Stimulated activated naive B cell treated with anti-CD40 and anti-IgM and Interleukin-4, amounts not matched to agents 10 μg/mL and 1 μg/mL and 100 μg/mL, for 72 hours (primary cell): Measurements from ENCODE around the gene XAB2.
A peak's percentile ranks its signal among the peaks of the same experiment; 100 is the strongest.
"Not testable (repeated sequence)": the region's sequence is repeated elsewhere in the genome, so short reads cannot be mapped to it uniquely, and the experiment has no call there.

Experiments
- ATAC-seq, 2 donors: fragments of 150-1000 bp; cut with Tn5 transposase; replicated peaks; 2 replicates each; pipeline ENCODE4 v1.10.0; 2021; ENCODE audit warnings: moderate library complexity in 1 of 2
- DNase-seq: peaks from one replicate; pipeline ENCODE4 v3.0.0; 2021
- H3K27ac Mint-ChIP-seq: one replicate; pipeline ENCODE4 v1.8.0; 2022; ENCODE audit warnings: mild to moderate bottlenecking, mixed read lengths
- H3K27me3 Mint-ChIP-seq, 2 donors: one replicate each; pipeline ENCODE4 v1.8.0; 2022; ENCODE audit warnings: mixed read lengths in 2 of 2
- H3K36me3 Mint-ChIP-seq, 2 donors: one replicate each; pipeline ENCODE4 v1.8.0; 2022; ENCODE audit warnings: mixed read lengths in 2 of 2, mild to moderate bottlenecking in 1 of 2
- H3K4me1 Mint-ChIP-seq, 2 donors: one replicate each; pipeline ENCODE4 v1.8.0; 2022; ENCODE audit warnings: mixed read lengths in 2 of 2, mild to moderate bottlenecking in 1 of 2
- H3K4me3 Mint-ChIP-seq, 2 donors: one replicate each; pipeline ENCODE4 v1.8.0; 2022; ENCODE audit warnings: mild to moderate bottlenecking in 2 of 2, mixed read lengths in 2 of 2, moderate library complexity in 1 of 2
- H3K9me3 Mint-ChIP-seq, 2 donors: one replicate each; pipeline ENCODE4 v1.8.0; 2022; ENCODE audit warnings: mixed read lengths in 2 of 2, mild to moderate bottlenecking in 1 of 2

The XAB2 gene

GRCh38 chr19:7602935-7603497 lies 26.3 kb downstream of the XAB2 start:
- Mint-ChIP-seq H3K4me3 (no peak overlapping the region), H3K9me3 (peaks cover 7 to 9% of the 10 kb centered on the region in 2 donors), H3K27me3 (peaks cover 38 to 52% of the 10 kb centered on the region in 2 donors), H3K27ac (no peak overlapping the region), H3K4me1 (peaks cover 0 to 5% of the 10 kb centered on the region in 2 donors), H3K36me3 (peaks cover 2 to 11% of the 10 kb centered on the region in 2 donors)
- ATAC-seq (no peak), DNase-seq (no peak)

GRCh38 chr19:7602240-7602934 lies 27.0 kb downstream of the XAB2 start:
- peaks cover 0 to 5% of the 10 kb centered on the region in 2 donors for H3K4me1 Mint-ChIP-seq
- H3K4me3 Mint-ChIP-seq = no peak overlapping the region
- H3K9me3 Mint-ChIP-seq = peaks cover 7 to 9% of the 10 kb centered on the region in 2 donors
- ATAC-seq = no peak
- peaks cover 45 to 57% of the 10 kb centered on the region in 2 donors for H3K27me3 Mint-ChIP-seq
- peaks cover 2 to 13% of the 10 kb centered on the region in 2 donors for H3K36me3 Mint-ChIP-seq
- no peak overlapping the region for H3K27ac Mint-ChIP-seq
- DNase-seq = no peak

- DNase-seq (no peak), ATAC-seq (no peak)
- peaks cover 7 to 8% of the 10 kb centered on the region in 2 donors for H3K4me1 Mint-ChIP-seq
- peaks cover 6 to 8% of the 10 kb centered on the region in 2 donors for H3K9me3 Mint-ChIP-seq
- peaks cover 2 to 13% of the 10 kb centered on the region in 2 donors for H3K36me3 Mint-ChIP-seq
- H3K4me3 Mint-ChIP-seq = peak overlapping the region in 1 of 2 donors; percentile 7
- no peak overlapping the region for H3K27ac Mint-ChIP-seq
- peaks cover 47 to 67% of the 10 kb centered on the region in 2 donors for H3K27me3 Mint-ChIP-seq
These were observed 28.6 kb downstream of the XAB2 start for GRCh38 chr19:7600721-7601120.

GRCh38 chr19:7598180-7598579 lies 31.2 kb downstream of the XAB2 start:
- peaks cover 2 to 10% of the 10 kb centered on the region in 2 donors for H3K36me3 Mint-ChIP-seq
- no peak for DNase-seq
- peaks cover 54 to 66% of the 10 kb centered on the region in 2 donors for H3K27me3 Mint-ChIP-seq
- peaks cover 2 to 4% of the 10 kb centered on the region in 2 donors for H3K9me3 Mint-ChIP-seq
- H3K4me1 Mint-ChIP-seq = peaks cover 7% of the 10 kb centered on the region in 2 donors
- peak overlapping the region; percentile 16 for H3K27ac Mint-ChIP-seq
- no peak overlapping the region for H3K4me3 Mint-ChIP-seq
- ATAC-seq = no peak

GRCh38 chr19:7597689-7598088 lies 31.7 kb downstream of the XAB2 start:
- peaks cover 2 to 4% of the 10 kb centered on the region in 2 donors for H3K9me3 Mint-ChIP-seq
- DNase-seq (no peak), ATAC-seq (no peak)
- H3K4me1 Mint-ChIP-seq = peaks cover 7% of the 10 kb centered on the region in 2 donors
- H3K36me3 Mint-ChIP-seq = peaks cover 2 to 10% of the 10 kb centered on the region in 2 donors
- peak overlapping the region; percentile 16 for H3K27ac Mint-ChIP-seq
- no peak overlapping the region for H3K4me3 Mint-ChIP-seq
- H3K27me3 Mint-ChIP-seq = peaks cover 57 to 66% of the 10 kb centered on the region in 2 donors

- ATAC-seq (no peak), DNase-seq (no peak)
- Mint-ChIP-seq H3K27ac (peak overlapping the region; percentile 71), H3K4me3 (peak overlapping the region; percentile 81 to 85), H3K9me3 (peaks cover 2 to 4% of the 10 kb centered on the region in 2 donors), H3K4me1 (peaks cover 7% of the 10 kb centered on the region in 2 donors), H3K27me3 (peaks cover 54 to 60% of the 10 kb centered on the region in 2 donors), H3K36me3 (peaks cover 2 to 10% of the 10 kb centered on the region in 2 donors)
These were observed 33.0 kb downstream of the XAB2 start for GRCh38 chr19:7596211-7596937.

- Mint-ChIP-seq H3K27ac (peak within 1 kb of the TSS; percentile 71), H3K36me3 (peaks cover 0 to 6% of the 10 kb centered on the region in 2 donors)
These were observed 33.7 kb downstream of the XAB2 start, which contains the start of gene CAMSAP3 for GRCh38 chr19:7595466-7596133. Gene CAMSAP3 (plus strand): TSS chr19:7595863. CDS start chr19:7596003, 140 bp downstream.

GRCh38 chr19:7590256-7590655 lies 39.1 kb downstream of the XAB2 start:
- H3K27me3 Mint-ChIP-seq = peaks cover 29 to 35% of the 10 kb centered on the region in 2 donors
- ATAC-seq = no peak
- H3K27ac Mint-ChIP-seq = no peak overlapping the region
- no peak for DNase-seq
- no peak overlapping the region for H3K4me3 Mint-ChIP-seq
- peaks cover 0 to 2% of the 10 kb centered on the region in 2 donors for H3K4me1 Mint-ChIP-seq
- H3K36me3 Mint-ChIP-seq = no peaks in the 10 kb centered on the region
- H3K9me3 Mint-ChIP-seq = no peaks in the 10 kb centered on the region

More at GRCh38 chr19:7595466-7596133, 33.7 kb downstream of the XAB2 start, which contains the start of gene CAMSAP3:
- Mint-ChIP-seq H3K4me3 (peak within 1 kb of the TSS; percentile 81 to 85), H3K9me3 (peaks cover 0 to under 1% of the 10 kb centered on the region in 2 donors), H3K27me3 (peaks cover 53 to 67% of the 10 kb centered on the region in 2 donors), H3K4me1 (peaks cover 5 to 7% of the 10 kb centered on the region in 2 donors)
- ATAC-seq (peak; percentile 86 to 89), DNase-seq (peak; percentile 19)

GRCh38 chr19:7589822-7590221 lies 39.5 kb downstream of the XAB2 start:
- Mint-ChIP-seq H3K4me3 (no peak overlapping the region), H3K9me3 (no peaks in the 10 kb centered on the region), H3K27me3 (peaks cover 25 to 31% of the 10 kb centered on the region in 2 donors), H3K27ac (no peak overlapping the region), H3K36me3 (no peaks in the 10 kb centered on the region), H3K4me1 (no peaks in the 10 kb centered on the region)
- ATAC-seq = no peak
- DNase-seq = no peak

GRCh38 chr19:7582446-7582845 lies 46.9 kb downstream of the XAB2 start:
- Mint-ChIP-seq H3K36me3 (peaks cover 0 to 4% of the 10 kb centered on the region in 2 donors), H3K4me3 (no peak overlapping the region), H3K9me3 (peaks cover 0 to 2% of the 10 kb centered on the region in 2 donors), H3K27me3 (peaks cover 0 to 6% of the 10 kb centered on the region in 2 donors), H3K27ac (no peak overlapping the region), H3K4me1 (no peaks in the 10 kb centered on the region)
- DNase-seq (no peak), ATAC-seq (no peak)

GRCh38 chr19:7579182-7579581 lies 50.2 kb downstream of the XAB2 start:
- H3K9me3 Mint-ChIP-seq = peaks cover 0 to 5% of the 10 kb centered on the region in 2 donors
- DNase-seq = no peak
- peaks cover 0 to 17% of the 10 kb centered on the region in 2 donors for H3K27me3 Mint-ChIP-seq
- H3K36me3 Mint-ChIP-seq = peaks cover 0 to 4% of the 10 kb centered on the region in 2 donors
- H3K4me1 Mint-ChIP-seq = peaks cover 0 to 2% of the 10 kb centered on the region in 2 donors
- H3K27ac Mint-ChIP-seq = no peak overlapping the region
- H3K4me3 Mint-ChIP-seq = no peak overlapping the region
- no peak for ATAC-seq

GRCh38 chr19:7578127-7578526 lies 51.2 kb downstream of the XAB2 start:
- Mint-ChIP-seq H3K36me3 (peaks cover 0 to 4% of the 10 kb centered on the region in 2 donors), H3K27me3 (peaks cover 0 to 17% of the 10 kb centered on the region in 2 donors), H3K4me3 (no peak overlapping the region), H3K27ac (no peak overlapping the region), H3K9me3 (peaks cover 0 to 5% of the 10 kb centered on the region in 2 donors), H3K4me1 (peaks cover 0 to 2% of the 10 kb centered on the region in 2 donors)
- ATAC-seq = peak; percentile 34 to 46
- DNase-seq = no peak

GRCh38 chr19:7577422-7577821 lies 51.9 kb downstream of the XAB2 start:
- H3K9me3 Mint-ChIP-seq, H3K4me3 Mint-ChIP-seq, H3K36me3 Mint-ChIP-seq, H3K4me1 Mint-ChIP-seq, ATAC-seq, DNase-seq, H3K27ac Mint-ChIP-seq: not testable (repeated sequence)
- peaks cover 0 to 17% of the 10 kb centered on the region in 2 donors for H3K27me3 Mint-ChIP-seq
